ACC112 (cell line): ENCODE data around the gene OSCAR.

Source experiments
- H2AFZ ChIP-seq: fragments of 200-600 bp; sonication (generic); one replicate; pipeline ENCODE4 v1.6.0; 2017; ENCODE audit warnings: antibody characterized with exemption, low read length; ENCODE audit not compliant: unreplicated experiment
- H3K27ac ChIP-seq: fragments of 200-600 bp; sonication (generic); 2 replicates; pipeline ENCODE4 v1.5.1; 2014; ENCODE audit warnings: low read depth, mild to moderate bottlenecking, antibody characterized with exemption, low read length, moderate library complexity
- H3K27me3 ChIP-seq: fragments of 200-600 bp; sonication (generic); 2 replicates; pipeline ENCODE4 v1.6.1; 2014; ENCODE audit warnings: mild to moderate bottlenecking, antibody characterized with exemption, low read length, moderate library complexity, mixed read lengths; ENCODE audit not compliant: insufficient read depth
- H3K36me3 ChIP-seq: fragments of 200-600 bp; sonication (generic); 2 replicates; pipeline ENCODE4 v1.6.1; 2016; ENCODE audit warnings: mild to moderate bottlenecking, antibody characterized with exemption, low read length, moderate library complexity, mixed read lengths; ENCODE audit not compliant: insufficient read depth
- H3K4me1 ChIP-seq: fragments of 200-600 bp; sonication (generic); one replicate; pipeline ENCODE4 v1.6.1; 2016; ENCODE audit warnings: low read length, mixed read lengths; ENCODE audit not compliant: insufficient read depth, unreplicated experiment, control insufficient read depth
- H3K4me3 ChIP-seq: fragments of 200-600 bp; sonication (generic); 2 replicates; pipeline ENCODE4 v1.5.1; 2014; ENCODE audit warnings: mild to moderate bottlenecking, low read depth, low read length
- H3K79me2 ChIP-seq: fragments of 200-600 bp; sonication (generic); one replicate; pipeline ENCODE4 v1.6.0; 2016; ENCODE audit warnings: low read length; ENCODE audit not compliant: control insufficient read depth, unreplicated experiment, insufficient read depth

OSCAR gene

GRCh38 chr19:54100561-54100960 lies at the start of gene OSCAR:
Gene OSCAR, minus strand, starts transcription at chr19:54100803. Its CDS starts 11 bp downstream, at chr19:54100792.
- Histone ChIP-seq H2AFZ (no peak within 1 kb of the TSS), H3K79me2 (peaks cover 14% of the 10 kb centered on the region), H3K4me1 (no peaks in the 10 kb centered on the region), H3K36me3 (no peaks in the 10 kb centered on the region), H3K4me3 (no peak within 1 kb of the TSS), H3K27ac (no peak within 1 kb of the TSS), H3K27me3 (no peaks in the 10 kb centered on the region)

GRCh38 chr19:54149021-54149812 lies 48.6 kb upstream of the OSCAR start:
- Histone ChIP-seq H3K79me2 (no peaks in the 10 kb centered on the region), H3K4me1 (no peaks in the 10 kb centered on the region), H3K27ac (no peak overlapping the region), H3K4me3 (no peak overlapping the region), H2AFZ (no peak overlapping the region), H3K27me3 (no peaks in the 10 kb centered on the region), H3K36me3 (no peaks in the 10 kb centered on the region)

GRCh38 chr19:54148158-54148557 lies 47.6 kb upstream of the OSCAR start:
- Histone ChIP-seq H3K36me3 (0 out of 2 replicates have a peak, but pooled peaks cover under 1% of the 10 kb centered on the region), H3K4me1 (no peaks in the 10 kb centered on the region), H3K4me3 (no peak overlapping the region), H3K27me3 (no peaks in the 10 kb centered on the region), H3K27ac (no peak overlapping the region), H2AFZ (no peak overlapping the region), H3K79me2 (no peaks in the 10 kb centered on the region)

GRCh38 chr19:54147676-54148075 lies 47.1 kb upstream of the OSCAR start:
- Histone ChIP-seq H3K36me3 (0 out of 2 replicates have a peak, but pooled peaks cover 3% of the 10 kb centered on the region), H3K4me3 (no peak overlapping the region), H3K27ac (no peak overlapping the region), H3K4me1 (no peaks in the 10 kb centered on the region), H2AFZ (no peak overlapping the region), H3K79me2 (peaks cover 1% of the 10 kb centered on the region), H3K27me3 (no peaks in the 10 kb centered on the region)

- H3K4me1 ChIP-seq = no peaks in the 10 kb centered on the region
- H3K79me2 ChIP-seq = peaks cover 18% of the 10 kb centered on the region
- H2AFZ ChIP-seq = no peak overlapping the region
- H3K36me3 ChIP-seq = 0 out of 2 replicates have a peak, but pooled peaks cover 3% of the 10 kb centered on the region
- H3K4me3 ChIP-seq = no peak overlapping the region
- H3K27me3 ChIP-seq = no peaks in the 10 kb centered on the region
- H3K27ac ChIP-seq = no peak overlapping the region
These were observed 45.0 kb upstream of the OSCAR start for GRCh38 chr19:54145541-54146158.

- peaks cover 47% of the 10 kb centered on the region for H3K79me2 ChIP-seq
- no peak overlapping the region for H3K27ac ChIP-seq
- no peak overlapping the region for H3K4me3 ChIP-seq
- H2AFZ ChIP-seq = no peak overlapping the region
- H3K36me3 ChIP-seq = 0 out of 2 replicates have a peak, but pooled peaks cover 3% of the 10 kb centered on the region
- H3K4me1 ChIP-seq = no peaks in the 10 kb centered on the region
- H3K27me3 ChIP-seq = no peaks in the 10 kb centered on the region
These were observed 41.7 kb upstream of the OSCAR start for GRCh38 chr19:54142166-54142780.

GRCh38 chr19:54141356-54141755 lies 40.8 kb upstream of the OSCAR start:
- Histone ChIP-seq H2AFZ (no peak overlapping the region), H3K27me3 (no peaks in the 10 kb centered on the region), H3K4me1 (no peaks in the 10 kb centered on the region), H3K79me2 (peaks cover 47% of the 10 kb centered on the region), H3K27ac (no peak overlapping the region), H3K36me3 (0 out of 2 replicates have a peak, but pooled peaks cover 3% of the 10 kb centered on the region), H3K4me3 (no peak overlapping the region)

GRCh38 chr19:54138489-54139256 lies 38.1 kb upstream of the OSCAR start:
- no peak overlapping the region for H2AFZ ChIP-seq
- H3K4me3 ChIP-seq = peak overlapping the region; percentile 93
- peaks cover 47% of the 10 kb centered on the region for H3K79me2 ChIP-seq
- H3K27ac ChIP-seq = no peak overlapping the region
- H3K36me3 ChIP-seq = 0 out of 2 replicates have a peak, but pooled peaks cover 3% of the 10 kb centered on the region
- H3K27me3 ChIP-seq = no peaks in the 10 kb centered on the region
- H3K4me1 ChIP-seq = no peaks in the 10 kb centered on the region

- Histone ChIP-seq H3K36me3 (no peaks in the 10 kb centered on the region), H3K4me1 (no peaks in the 10 kb centered on the region), H2AFZ (peak within 1 kb of the TSS; percentile 35), H3K27ac (peak within 1 kb of the TSS; percentile 77), H3K27me3 (no peaks in the 10 kb centered on the region), H3K79me2 (peaks cover 47% of the 10 kb centered on the region), H3K4me3 (peak within 1 kb of the TSS; percentile 93)
These were observed 37.3 kb upstream of the OSCAR start, which contains the start of gene CNOT3 for GRCh38 chr19:54137699-54138488. Gene CNOT3, plus strand, starts transcription at chr19:54137762. Its CDS starts 5,217 bp downstream, at chr19:54142979.
